ENCODE data around the gene MINDY1. TPM values are rescaled to one million over a fixed set of nuclear protein-coding genes. Genes with fewer than 3 reads are reported as not detected.

MINDY1 gene
- polyA plus RNA-seq, 1 experiment, result 13.0 TPM

GRCh38 chr1:150999051-150999674 lies 7.5 kb downstream of the MINDY1 start:
- Histone ChIP-seq H3K4me3 (ENCODE audit: low read depth, low read length) (no peak overlapping the region), H3K36me3 (ENCODE audit: control insufficient read depth, insufficient read depth, low read length) (peaks cover 6% of the 10 kb centered on the region), H3K27me3 (ENCODE audit: control insufficient read depth, insufficient read depth, low read length) (no peaks in the 10 kb centered on the region)
- POLR2A ChIA-PET, result no interaction called here
- DNase-seq (ENCODE audit: low read depth), result no peak
- CTCF ChIA-PET, result interaction anchor here (8.7 kb wide), 1 partner anchor 19 kb away, joined by 217 read pairs; the partner anchor contains the start of genes ANXA9 and CERS2
- TF ChIP-seq CTCF (IDR thresholded peaks at IDR 0.05; ENCODE audit: insufficient read depth, low read depth, low read length), result no peak

GRCh38 chr1:150997949-150998348 lies 8.8 kb downstream of the MINDY1 start:
- Histone ChIP-seq H3K27me3 (ENCODE audit: control insufficient read depth, insufficient read depth, low read length) (no peaks in the 10 kb centered on the region), H3K4me3 (ENCODE audit: low read depth, low read length) (no peak overlapping the region), H3K36me3 (ENCODE audit: control insufficient read depth, insufficient read depth, low read length) (peaks cover 6% of the 10 kb centered on the region)
- DNase-seq (ENCODE audit: low read depth), result no peak
- ChIA-PET CTCF (interaction anchor here (0.6 to 8.7 kb wide), 3 partner anchors 8 to 175 kb away, joined by 4 to 217 read pairs (median 64); partner anchors contain the start of genes ANXA9, CERS2 and MINDY1), POLR2A (no interaction called here)
- no peak for TF ChIP-seq CTCF (IDR thresholded peaks at IDR 0.05; ENCODE audit: insufficient read depth, low read depth, low read length)

GRCh38 chr1:150997126-150997872 lies 9.4 kb downstream of the MINDY1 start:
- Histone ChIP-seq H3K36me3 (ENCODE audit: control insufficient read depth, insufficient read depth, low read length) (peaks cover 6% of the 10 kb centered on the region), H3K4me3 (ENCODE audit: low read depth, low read length) (no peak overlapping the region), H3K27me3 (ENCODE audit: control insufficient read depth, insufficient read depth, low read length) (no peaks in the 10 kb centered on the region)
- DNase-seq (ENCODE audit: low read depth), result no peak
- no peak for TF ChIP-seq CTCF (IDR thresholded peaks at IDR 0.05; ENCODE audit: insufficient read depth, low read depth, low read length)
- POLR2A ChIA-PET, result no interaction called here
- CTCF ChIA-PET, result interaction anchor here (0.6 to 8.7 kb wide), 4 partner anchors 8 to 175 kb away, joined by 4 to 217 read pairs (median 34); partner anchors contain the start of genes ANXA9, CERS2 and MINDY1

- Histone ChIP-seq H3K36me3 (ENCODE audit: control insufficient read depth, insufficient read depth, low read length) (peaks cover 2% of the 10 kb centered on the region), H3K27me3 (ENCODE audit: control insufficient read depth, insufficient read depth, low read length) (no peaks in the 10 kb centered on the region), H3K4me3 (ENCODE audit: low read depth, low read length) (no peak overlapping the region)
- peak; percentile 64 for TF ChIP-seq CTCF (IDR thresholded peaks at IDR 0.05; ENCODE audit: insufficient read depth, low read depth, low read length)
- ChIA-PET POLR2A (interaction anchor here (0.6 kb wide), 1 partner anchor 19 kb away, joined by 5 read pairs; no protein-coding TSS in a partner anchor), CTCF (interaction anchor here (0.7 to 8.7 kb wide), 21 partner anchors 10 to 737 kb away, joined by 3 to 217 read pairs (median 4); partner anchors contain the start of genes ANXA9, C1orf56, CERS2 and MINDY1)
- DNase-seq (ENCODE audit: low read depth), result no peak
Measured at GRCh38 chr1:150995896-150996295, 10.8 kb downstream of the MINDY1 start.

- Histone ChIP-seq H3K27me3 (ENCODE audit: control insufficient read depth, insufficient read depth, low read length) (no peaks in the 10 kb centered on the region), H3K4me3 (ENCODE audit: low read depth, low read length) (no peak overlapping the region), H3K36me3 (ENCODE audit: control insufficient read depth, insufficient read depth, low read length) (peaks cover 2% of the 10 kb centered on the region)
- POLR2A ChIA-PET, result no interaction called here
- no peak for DNase-seq (ENCODE audit: low read depth)
- CTCF ChIA-PET, result interaction anchor here (1.0 to 8.7 kb wide), 16 partner anchors 10 to 737 kb away, joined by 3 to 217 read pairs (median 4); partner anchors contain the start of genes ANXA9, C1orf56, CERS2 and MINDY1
- no peak for TF ChIP-seq CTCF (IDR thresholded peaks at IDR 0.05; ENCODE audit: insufficient read depth, low read depth, low read length)
Measured at GRCh38 chr1:150995460-150995859, 11.2 kb downstream of the MINDY1 start.
